CD4-positive, alpha-beta T cell treated with Interferon gamma for 1 hour (primary cell): Measurements from ENCODE around the gene PTPRH.

Experiments used
- DNase-seq: peaks from one replicate; pipeline ENCODE4 v3.0.0-alpha.2; 2020

The PTPRH gene

GRCh38 chr19:55208880-55209692 lies at the start of gene PTPRH:
Gene PTPRH, minus strand, starts transcription at chr19:55209501. Its CDS starts 68 bp downstream, at chr19:55209433.
- no peak for DNase-seq

GRCh38 chr19:55258476-55258827 lies 49.2 kb upstream of the PTPRH start:
- DNase-seq, result peak; percentile 44

DNA sequence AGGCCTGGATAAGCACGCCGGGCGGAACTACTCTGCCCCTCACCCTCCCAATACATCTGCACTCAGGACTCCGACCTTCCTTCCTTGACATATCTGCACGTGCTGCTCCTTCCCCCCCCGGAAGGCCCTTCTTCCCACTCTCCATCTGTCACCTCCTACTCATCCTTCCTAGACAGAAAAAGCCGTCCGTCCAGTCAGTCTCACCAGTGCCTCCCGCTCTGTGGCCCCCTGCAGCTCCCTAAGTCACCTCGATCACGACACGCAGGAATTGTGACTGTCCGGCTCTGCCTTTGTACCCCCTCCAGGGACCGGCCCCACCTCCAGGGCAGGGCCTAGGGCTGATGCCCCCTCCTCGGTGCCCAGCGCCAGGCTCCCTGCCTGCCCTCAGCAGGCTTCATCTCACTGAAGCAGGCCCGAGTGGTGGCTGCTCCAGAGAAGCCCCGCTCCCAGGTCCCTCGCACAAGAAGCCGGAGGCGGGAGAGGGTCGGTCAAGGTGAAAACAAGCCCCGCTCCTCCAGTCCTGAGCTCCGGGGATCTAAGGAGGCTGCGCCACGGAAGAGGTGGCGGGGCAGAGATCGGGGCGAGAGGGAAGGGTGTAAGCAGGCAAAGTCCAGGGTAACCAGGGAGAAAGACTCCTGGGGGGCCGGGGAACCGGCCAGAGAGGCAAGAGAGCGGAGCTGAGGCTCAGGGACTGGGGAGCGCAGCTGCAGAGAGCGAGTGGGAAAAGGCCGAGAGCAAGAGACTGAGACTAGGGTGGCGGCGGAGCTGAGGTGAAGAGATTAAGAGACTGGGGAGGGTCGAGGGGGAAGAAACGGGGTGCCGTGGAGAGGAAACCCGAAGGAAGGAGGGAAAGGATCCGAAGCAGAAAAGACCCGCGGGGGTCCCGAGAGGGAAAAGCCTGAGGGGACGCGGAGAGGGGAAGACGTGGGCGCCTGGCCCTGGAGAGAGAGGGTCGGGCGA lies 48.4 kb upstream of the PTPRH start:
- DNase-seq, result no peak

- no peak for DNase-seq
Observed at GRCh38 chr19:55256562-55257460, 47.5 kb upstream of the PTPRH start.

- DNase-seq, result peak; percentile 47
Observed at GRCh38 chr19:55255618-55256423, 46.5 kb upstream of the PTPRH start.

DNA sequence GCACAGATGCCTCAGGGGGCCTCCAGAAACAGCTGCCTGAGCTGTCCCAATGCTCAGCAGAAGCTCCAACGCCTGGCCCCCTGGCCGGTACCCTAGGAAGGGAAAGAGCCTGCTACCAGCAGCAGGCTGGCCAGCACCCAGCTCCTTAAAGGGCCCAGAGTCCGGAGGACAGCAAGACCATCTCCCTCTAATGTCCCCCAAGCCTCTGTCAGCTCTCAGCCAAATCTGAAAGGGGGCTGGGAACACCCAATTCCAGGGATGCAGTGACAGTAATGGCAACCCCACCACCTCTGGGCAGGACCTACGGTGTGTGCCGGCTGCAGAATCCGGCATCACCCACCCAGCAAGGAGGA lies 45.3 kb upstream of the PTPRH start:
- DNase-seq, result no peak

GRCh38 chr19:55253842-55254624 lies 44.7 kb upstream of the PTPRH start:
- DNase-seq, result peak; percentile 69

DNA sequence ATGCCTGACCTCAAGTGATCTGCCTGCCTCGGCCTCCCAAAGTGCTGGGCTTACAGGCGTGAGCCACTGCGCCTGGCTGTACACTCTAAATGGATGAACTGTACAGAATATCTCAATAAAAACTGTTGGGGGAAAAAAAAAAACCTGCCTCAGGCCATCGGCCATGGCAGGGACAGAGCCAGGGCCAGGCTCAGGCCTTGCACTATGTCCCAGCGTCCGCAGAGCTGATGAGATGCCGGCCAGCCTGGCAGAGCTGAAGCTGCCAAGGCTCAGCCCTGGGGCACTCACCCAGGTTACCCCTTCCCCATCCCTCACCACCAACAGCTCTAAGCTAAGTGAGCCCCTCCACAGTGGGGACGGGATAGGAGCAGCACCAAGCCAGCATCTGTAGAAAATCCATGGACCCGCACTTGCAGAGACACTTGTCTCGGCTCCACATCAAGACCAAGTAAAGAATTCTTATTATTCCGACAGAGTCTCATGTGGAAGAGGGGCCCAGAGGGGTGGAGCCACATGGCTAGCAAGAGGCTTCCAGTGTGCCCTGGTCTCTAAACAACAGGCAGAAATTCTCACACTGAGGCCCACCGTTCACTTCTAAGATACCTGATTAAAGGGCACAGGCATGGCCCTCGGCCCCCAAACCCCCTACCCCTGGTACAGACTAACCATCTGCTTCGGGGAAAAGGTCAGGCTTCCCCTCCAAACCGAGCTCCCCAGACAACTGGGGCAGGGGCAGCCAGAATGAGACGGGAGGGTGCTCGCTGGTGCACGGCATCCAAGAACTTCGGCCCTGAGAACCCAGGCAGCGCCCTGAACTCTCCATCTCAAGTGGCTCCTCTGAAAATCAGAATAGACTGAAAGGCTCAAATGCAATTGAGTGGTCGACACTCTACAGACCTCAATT lies 43.7 kb upstream of the PTPRH start:
- DNase-seq, result no peak

DNA sequence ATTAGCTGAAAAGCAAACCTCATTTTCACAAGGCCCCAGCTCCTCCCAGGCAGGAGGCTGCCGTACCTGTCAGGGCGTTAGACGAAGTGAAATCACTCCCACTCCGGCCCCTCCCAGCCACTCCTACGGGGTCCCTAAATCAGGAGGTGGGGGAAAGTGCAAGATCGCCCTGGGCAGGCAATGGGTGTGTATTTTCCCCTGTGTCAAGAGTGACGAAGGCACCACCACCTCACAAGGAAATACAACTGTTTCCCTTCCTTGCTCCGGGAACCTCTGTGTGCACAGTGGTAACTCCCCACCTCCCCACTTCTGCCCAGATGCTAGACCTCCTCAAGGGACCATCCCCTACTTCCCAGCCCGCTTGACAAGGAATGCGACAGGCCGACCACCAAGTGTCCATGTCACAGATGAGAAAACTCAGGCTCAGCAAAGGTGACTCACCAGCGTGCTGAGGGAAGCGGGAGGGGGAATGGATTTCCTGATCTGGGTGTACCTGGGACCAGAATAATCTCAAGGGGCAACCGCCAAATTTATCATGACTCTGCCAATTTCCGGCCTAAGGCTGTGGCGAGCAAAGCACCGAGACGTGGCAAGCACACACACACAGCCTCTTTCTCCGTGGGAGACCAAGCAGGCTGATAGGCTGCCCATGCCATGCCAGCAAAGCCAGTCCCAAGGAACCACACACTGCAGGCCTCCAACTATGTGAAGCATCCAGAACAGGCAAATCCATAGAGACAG lies 42.2 kb upstream of the PTPRH start:
- DNase-seq, result peak; percentile 32

DNA sequence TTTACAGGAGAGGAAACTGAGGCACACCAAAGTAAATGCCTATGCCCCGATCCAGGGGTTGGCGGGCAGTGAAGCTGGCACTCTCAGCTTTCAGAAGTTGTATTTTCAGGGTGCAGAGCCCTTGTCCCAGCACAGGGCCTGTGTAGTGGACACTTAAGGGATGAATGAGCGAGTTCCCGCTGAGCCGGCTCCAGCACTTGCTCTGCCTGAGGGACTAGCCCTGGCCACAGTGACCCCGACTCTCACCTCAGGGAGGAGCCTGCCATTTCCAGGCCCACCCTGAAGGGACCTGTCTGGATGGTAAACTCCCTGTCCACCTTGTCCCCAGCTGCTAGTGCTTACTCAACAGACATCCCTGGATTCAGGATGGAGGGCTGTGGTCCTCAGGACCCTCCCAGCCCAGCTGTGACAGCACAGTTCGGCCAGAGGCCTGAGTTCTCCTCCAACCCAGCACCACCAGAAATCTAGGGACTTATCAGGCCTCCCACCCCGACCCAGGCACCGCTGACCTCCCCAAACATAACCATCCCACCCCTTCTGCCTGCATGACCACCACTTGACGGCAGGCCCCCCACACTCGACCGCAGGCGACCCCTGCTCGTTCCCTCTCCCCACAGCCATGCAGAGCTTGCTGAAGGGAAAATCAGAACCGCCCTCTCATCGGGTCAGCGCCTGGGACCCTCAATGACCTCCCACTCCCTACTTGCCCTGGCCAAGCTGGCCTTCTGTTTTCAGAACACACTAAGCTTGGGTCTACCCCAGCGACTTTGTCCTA lies 41.1 kb upstream of the PTPRH start:
- DNase-seq, result no peak

- DNase-seq, result no peak
Observed at GRCh38 chr19:55249841-55250240, 40.5 kb upstream of the PTPRH start.

GRCh38 chr19:55248704-55249103 lies 39.4 kb upstream of the PTPRH start:
- no peak for DNase-seq

DNA sequence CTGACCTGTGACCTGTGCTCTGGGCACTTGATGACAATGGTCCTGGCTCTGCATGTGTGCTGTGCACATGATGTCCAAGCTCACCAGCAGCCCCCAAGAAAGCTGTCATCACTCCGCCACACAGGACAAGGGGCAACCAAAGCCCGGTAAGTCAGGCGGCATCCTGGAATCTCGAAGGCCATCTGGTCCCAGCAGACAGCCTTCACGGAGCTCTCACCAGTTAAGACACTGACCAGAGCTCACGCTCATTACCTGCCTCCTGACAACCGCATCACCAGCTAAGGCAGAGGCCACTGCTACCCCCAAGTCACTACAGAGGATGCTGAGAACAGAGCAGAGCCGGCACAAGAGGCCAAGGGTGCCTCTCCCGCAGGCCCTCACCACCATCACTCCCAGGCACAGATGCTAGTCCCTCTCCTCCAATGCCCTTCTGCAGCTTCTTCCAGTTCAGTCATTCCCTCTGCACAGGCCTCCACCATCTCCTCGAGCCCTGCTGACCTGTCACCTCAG lies 38.9 kb upstream of the PTPRH start:
- DNase-seq, result no peak

DNA sequence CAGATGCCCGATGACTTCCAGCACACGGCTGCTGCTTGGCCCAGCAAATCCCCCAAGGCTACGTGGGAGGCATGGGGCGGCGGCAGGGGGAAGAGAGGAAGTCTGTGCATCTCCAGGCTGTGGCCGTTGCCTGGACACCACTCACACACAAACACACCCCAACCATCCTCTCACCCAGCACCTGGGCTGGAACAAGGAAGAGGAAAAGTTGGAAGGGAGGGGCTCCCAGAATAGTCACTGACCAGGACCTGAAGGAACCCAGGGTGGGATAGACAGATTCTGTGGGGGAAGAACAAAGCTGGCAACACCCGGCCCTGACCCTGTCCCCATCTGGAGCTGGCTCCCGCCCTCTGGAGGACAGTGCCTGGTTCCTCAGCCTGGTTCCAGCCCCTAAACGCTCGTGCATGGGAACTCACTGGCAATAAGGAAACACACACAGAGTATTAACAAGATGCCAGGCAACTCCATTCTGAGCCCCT lies 38.4 kb upstream of the PTPRH start:
- no peak for DNase-seq

DNA sequence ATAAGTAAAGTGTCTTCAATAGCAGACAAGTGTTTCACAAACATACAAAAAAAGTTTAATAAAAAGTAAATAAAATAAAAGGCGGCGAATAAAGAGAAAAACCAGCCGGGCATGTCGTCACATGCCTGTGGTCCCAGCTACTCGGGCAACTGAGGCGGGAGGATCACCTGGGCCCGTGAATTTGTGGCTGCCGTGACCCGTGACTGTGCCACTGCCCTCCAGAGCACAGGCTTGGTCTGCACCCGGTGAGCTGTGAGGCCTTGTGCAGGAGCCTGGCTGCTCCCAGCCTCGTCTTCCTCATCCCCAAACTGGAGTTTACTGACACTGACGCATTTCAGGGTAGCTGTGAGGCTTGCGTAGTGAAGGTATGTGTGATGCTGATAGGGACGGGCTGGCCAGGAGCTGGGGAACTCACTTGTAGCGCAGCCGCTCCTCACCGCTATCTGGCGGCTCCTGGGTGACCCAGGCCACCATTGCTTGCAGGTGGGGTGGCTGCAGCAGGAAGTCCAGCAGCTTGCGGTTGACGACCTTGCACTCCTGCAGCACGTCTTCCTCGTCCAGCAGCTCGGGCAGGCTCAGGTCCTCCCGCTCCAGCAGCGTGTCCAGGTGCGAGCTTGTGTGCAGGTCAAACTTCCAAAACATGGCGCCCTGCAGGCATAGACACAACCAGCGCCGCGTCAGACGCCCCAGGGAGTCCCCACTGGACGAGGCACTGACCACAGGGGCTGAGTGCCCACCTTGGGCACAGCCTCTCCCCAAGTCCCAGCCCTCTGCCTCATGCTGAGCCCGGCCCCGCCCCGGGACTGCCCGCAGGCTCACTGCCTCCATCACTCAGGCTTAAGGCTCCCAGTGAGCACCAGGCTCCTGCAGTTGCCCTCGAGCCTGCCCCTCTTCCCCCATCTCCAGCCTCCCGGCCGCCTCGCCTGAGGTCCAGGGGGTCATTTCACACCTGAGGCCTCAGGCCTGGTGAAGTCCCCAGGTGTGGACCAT lies 37.5 kb upstream of the PTPRH start:
- no peak for DNase-seq

DNA sequence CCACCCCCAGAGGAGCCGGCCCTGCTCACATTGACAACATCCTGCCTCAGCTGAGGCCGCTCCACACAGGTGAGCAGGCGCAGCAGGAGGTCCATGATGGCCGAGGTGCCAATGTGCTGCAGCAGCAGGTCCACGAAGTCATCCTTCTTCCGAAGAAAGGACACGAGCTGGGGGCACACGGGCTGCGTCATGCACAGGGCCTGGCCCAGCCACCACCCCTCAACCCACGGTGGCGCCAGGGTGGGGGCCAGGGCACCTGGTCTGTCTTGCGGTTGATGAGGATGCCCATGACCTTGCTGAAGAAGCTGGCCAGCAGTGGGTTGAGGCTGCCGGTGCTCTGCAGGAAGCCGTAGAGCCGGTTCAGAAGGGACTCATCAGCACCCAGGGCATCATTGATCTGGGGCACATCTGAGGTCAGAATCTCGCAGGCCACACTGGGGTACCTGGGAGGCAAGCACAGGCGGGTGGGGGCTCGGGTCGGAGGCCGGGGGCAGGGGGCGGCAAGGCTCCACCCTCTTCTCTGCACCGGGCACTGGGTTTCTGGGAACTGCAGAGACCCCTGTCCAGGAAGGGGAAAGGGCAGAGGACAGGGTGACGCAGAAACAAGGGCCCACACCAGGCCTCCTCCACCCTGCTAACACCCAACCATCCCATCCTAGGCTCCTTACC lies 36.1 kb upstream of the PTPRH start:
- DNase-seq, result no peak
